Eye (tissue), 1 donor: ENCODE results near the gene HDAC8.
"Not testable (repeated sequence)": the region's sequence is repeated elsewhere in the genome, so short reads cannot be mapped to it uniquely, and the experiment has no call there.

Experiments used
- DNase-seq: peaks from one replicate; pipeline ENCODE4 v3.0.0-alpha.2; 2015

Gene HDAC8

DNA sequence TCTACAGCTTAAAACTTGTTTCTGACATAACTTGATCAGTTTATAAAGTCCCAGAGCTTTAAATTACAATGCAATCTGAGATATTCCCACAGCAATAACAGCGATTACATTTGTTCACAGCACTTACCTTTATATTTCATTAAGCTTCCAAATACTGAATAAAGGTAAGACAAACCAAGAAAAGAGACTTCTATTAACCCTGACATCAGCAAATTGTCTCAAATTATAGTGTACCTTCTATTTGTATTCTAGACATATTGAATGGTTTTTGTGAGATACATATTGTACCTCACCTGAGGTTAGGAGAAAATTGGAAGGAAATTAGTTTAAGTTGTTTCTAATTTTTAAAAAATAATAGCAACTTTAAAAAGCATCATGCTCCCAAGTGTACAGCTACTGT is 111.9 kb downstream of the HDAC8 start:
- no peak for DNase-seq

DNA sequence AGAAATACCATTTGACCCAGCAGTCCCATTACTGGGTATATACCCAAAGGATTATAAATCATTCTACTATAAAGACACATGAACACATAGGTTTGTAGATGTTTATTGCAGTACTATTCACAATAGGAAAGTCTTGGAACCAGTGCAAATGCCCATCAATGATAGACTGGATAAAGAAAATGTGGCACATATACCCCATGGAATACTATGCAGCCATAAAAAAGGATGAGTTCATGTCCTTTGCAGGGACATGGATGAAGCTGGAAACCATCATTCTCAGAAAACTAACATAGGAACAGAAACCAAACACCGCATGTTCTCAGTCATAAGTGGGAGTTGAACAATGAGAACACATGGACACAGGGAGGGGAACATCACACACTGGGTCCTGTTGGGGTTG is 123.6 kb downstream of the HDAC8 start:
- not testable (repeated sequence) for DNase-seq

DNA sequence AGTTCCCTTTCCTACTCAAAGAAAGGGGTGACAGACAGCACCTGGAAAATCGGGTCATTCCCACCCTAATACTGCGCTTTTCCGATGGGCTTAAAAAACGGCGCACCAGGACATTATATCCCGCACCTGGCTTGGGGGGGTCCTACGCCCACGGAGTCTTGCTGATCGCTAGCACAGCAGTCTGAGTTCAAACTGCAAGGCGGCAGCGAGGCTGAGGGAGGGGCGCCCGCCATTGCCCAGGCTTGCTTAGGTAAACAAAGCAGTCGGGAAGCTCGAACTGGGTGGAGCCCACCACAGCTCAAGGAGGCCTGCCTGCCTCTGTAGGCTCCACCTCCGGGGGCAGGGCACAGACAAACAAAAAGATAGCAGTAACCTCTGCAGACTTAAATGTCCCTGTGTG is 131.9 kb downstream of the HDAC8 start:
- not testable (repeated sequence) for DNase-seq

DNA sequence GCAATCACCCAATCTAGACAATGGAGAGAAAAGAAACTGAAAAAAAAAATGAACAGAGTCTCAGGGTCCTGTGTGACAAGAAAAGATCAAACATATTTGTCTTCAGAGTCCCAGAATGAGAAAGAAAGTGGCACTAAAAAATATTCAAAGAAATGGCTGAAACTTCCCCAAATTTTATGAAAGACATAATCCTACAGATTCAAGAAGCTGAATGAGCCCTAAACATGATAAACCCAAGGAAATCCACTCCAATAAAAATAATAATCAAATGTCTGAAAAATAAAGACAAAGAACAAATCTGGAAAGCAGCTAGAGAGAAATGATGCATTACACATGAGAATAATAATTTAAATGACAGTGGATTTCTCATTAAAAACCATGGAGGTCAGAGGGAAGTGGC is 136.6 kb downstream of the HDAC8 start:
- no peak for DNase-seq

DNA sequence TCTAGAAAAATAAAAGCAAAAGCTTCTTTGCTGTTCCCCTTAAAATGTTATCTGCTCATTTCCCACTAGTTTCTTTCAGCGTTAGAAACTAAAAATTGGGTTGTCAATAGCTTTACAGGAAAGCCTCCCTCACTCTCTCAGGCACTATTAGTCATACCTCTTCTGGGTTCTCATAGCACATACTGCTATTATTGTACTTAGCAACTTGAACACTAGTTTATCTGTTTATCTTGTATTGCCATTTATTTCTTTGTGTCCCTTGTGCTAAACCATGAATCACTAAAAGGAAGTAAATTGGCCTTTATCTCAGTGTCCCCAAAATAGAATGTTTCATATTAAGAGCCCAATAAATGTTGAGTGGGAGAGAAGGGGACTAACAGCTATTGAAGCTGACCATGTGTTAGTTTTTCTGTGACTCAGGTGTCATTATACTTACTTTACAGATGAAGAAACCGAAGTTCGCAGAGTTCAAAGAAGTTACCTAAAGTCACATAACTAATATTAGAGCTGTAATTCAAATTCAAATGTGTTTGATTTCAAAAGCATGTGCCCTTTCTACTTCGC is 142.2 kb downstream of the HDAC8 start:
- no peak for DNase-seq

DNA sequence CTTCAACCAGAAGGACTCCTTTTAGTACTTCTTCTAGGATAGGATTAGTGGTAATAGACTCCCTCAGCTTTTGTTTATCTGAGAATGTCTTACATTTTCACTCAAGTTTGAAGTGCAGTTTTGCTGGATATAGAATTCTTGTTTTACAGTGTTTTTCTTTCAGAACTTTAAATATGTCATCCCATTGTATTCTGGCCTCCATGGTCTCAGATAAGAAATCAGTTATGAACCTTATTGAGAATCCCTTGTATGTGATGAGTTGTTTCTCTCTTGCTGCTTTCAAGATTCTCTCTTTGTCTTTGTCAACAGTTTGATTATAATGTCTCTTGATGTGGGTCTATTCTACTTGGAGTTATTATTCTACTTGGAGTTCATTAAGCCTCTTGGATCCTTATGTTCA is 150.8 kb downstream of the HDAC8 start:
- no peak for DNase-seq

DNA sequence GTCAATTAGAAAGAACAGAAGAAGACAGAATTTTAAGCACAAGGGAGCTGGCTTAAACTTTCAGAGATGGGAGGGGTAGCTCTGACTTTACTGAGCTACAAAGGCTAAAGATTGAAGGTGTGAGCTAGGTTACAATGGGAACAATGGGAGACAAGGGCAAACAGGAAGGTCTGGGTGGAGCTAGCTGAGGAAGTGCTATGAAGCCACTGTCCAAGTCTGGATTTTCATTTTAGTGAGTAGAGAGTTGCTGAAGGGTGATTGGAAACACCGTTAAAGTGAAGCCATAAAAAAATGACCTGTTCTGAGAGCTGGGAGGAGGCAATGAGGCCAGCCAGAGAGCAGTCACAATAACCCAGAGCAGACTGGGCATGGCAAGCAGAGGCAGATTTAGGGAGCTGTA is 162.7 kb downstream of the HDAC8 start:
- DNase-seq: no peak

DNA sequence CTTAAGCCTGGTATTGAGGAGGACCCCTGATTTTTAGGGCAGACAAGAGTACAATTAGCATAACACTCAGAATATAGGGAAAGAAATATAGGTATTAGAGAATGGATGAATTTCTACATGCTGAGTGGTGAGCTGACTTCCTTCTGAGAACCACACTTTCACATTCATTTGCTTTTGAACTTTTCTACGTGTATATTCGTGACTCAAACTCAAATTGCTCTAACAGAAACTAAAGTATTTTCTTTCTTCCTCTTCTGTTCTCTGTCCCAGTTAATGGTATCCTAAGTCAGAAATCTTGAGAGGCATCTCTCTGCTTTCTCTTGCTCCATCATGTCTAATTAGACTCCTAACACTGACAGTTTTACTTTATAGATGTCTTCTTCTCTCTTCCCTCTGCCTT is 163.8 kb downstream of the HDAC8 start:
- DNase-seq: no peak

DNA sequence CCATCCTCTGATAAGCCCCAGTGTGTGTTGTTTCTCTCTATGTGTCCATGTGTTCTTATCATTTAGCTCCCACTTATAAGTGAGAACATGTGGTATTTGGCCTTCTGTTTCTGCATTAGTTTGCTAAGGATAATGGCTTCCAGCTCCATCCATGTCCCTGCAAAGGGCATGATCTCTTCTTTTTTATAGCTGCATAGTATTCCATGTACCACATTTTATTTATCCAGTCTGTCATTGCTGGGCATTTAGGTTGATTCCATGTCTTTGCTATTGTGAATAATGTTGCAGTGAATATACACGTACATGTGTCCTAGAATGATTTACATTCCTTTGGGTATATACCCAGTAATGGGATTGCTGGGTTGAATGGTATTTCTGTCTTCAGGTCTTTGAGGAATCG is 167.5 kb downstream of the HDAC8 start:
- DNase-seq: not testable (repeated sequence)

DNA sequence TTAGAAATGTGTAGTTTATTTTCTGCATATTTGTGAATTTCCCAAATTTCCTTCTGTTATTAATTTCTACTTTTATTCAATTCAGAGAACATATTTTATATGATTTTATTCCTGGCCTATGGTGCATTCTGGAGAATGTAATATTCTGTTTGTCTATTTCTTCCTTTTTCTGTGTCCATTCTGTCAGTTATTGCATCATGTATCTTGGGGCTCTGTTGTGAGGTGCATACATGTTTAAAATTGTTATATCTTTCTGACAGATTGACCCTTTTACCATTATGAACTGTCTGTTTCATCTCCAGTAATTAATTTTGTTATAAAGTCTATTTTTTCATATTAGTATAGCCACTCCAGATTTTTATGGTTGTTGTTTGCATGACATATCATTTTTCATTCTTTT is 170.0 kb downstream of the HDAC8 start:
- no peak for DNase-seq

DNA sequence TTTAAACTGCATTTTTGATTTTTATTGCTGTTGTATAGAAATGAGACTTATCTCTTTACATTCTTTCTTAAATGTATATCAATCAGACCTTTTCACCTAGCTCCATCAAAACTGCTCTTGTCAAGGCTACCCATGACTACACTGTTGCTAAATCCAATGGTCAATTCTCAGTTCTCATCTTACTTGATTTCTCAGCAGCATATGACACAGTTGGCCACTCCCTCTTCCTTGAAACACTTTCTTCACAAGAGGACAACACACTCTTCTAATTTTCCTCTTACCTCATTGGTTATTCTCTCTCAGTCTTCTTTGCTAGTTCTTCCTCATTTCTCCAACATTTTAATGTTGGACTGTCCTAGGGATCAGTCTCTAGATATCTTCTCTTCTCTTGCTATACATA is 172.8 kb downstream of the HDAC8 start:
- no peak for DNase-seq

DNA sequence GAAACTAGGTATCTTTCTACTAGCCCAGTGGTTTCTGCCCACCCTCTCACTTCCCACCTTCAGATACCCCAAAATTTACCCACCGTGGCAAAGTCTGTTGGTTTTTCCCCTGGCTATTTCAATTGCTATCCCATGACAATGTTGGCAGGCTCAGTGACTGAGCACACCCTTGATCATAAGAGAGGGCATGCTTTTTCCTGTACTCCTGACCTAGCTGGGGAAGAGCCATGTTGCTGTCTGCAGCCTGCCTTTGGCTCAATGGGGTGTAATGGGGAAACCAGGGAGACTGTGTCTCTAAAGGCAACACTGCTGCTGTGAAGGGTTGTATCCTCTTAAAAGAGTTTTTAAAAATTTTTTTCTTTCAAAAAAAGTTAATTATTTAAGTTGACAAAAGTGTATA is 176.5 kb downstream of the HDAC8 start:
- no peak for DNase-seq

DNA sequence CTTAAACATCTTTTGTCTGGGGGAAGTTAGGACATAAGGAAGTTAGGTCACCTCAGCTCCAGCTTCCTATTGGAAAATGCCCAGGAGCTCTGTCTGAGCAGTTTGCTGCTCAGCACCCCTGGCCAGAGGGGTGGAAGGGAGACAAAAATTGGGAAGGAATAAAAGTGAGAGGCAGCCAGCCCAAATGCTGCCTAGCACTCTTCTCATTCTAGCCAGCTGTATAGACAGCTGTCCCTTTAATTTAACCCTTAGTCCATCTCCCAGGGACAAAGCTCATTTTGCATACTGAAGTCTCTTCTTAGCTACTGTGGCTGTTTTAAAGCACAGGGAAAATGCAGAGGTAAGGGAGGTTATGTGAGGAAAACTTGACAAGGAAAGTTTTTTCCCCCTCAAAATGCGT is 177.4 kb downstream of the HDAC8 start:
- peak; percentile 16 for DNase-seq

DNA sequence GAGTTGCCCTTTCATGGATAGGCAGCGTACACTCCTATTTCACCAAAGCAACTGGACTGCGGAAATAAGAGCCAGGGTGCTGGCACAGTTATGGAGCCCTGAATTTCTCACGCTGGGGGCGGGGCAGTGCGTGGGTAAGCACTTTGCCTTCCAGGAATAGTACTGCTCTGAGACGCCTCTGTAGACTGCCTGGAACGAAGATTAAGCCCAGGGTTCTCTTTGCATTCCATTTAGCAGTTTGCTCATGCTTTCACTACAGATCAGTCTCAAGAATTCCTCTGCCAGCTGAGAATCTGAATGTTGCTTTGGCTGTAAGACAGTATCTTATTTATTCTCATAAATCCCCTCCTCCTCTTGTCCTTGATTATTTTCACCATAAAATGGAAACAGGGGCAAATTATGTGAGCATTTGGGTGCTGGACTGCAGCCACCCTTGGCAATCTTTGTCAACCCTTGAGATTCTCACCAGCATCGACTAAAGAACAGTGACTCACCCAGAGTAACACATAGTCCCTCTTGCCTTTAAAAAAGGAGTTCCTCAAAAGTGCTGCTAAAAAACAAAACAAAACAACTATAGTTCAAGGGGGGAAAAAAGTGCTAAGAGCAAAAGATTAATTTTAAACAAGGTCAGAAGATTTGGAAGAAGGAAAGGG is 178.0 kb downstream of the HDAC8 start:
- peak; percentile 23 for DNase-seq

DNA sequence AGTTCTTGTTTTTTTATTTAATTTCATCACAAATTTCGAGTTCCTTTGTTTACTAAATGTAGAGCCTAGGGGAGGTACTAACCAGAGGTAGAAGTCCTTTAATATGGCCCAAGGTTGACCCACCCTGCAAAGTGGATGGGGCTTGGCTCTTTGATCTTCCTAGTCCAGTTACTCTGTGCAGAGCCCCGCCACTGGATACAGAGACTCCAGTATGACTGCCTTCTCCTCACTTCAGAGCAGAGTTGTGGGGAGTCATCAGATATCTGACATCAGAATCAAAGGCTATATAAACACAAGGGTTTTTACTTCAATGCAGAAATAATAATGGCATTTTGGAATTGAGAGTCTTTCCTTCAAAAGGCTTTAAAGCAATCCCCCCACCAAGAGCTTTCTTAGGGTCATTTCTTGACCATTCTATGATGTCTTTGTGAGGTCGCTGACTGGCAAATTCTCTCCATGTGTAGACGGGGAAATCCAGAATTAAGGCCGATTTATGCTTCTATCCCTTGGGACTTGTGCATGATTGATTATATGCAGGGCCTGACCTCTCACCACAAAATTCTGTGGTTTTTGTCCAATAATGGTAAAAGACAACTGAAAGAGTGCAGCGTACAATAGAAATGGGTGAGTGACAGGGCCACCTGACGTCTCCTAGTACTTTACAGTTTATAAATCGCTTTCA is 178.7 kb downstream of the HDAC8 start:
- no peak for DNase-seq

DNA sequence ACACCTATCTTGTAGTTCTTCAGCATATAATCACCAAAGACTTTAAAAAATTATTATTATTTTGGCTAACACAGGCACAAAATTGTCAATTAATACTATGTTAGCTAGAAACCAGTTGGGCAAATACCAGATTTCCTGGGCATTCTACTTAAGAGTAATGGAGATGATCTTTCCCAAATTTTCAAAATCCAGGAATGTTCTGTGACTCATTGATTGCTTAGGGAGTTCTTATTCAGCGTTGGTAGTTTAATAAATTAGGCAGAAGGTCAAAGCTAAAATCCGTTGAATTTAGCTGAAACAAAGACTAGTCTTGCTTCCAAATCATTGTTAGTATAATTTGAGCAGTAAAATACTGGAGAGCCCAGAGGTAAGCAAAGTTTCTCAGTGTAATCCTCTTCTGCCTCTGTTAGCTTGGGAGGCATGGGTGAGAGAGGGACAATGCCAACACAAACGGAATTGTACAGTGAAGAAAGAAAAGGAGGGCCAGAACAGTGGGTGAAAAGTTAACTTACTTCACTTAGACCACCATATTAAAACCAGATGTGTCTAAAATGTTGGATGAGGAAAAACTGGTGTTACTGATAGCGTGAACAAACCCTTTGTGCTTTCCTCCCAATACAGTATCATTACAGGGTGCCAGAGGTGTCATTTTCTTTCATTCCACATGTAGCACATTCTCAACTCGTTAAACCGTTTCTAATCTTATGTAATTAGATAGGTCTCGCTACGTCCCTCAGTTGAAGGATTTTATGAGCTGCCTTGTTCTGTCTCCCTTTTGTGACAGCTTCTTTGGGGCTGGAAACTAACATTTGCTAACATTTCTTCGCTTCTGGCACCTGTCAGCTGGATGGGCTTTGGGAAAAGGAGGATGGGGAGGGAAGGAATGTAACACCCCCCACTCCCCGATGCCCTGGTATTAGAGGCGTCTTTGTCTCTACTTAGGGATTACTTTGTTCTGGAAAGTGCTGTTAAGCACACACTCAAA is 179.5 kb downstream of the HDAC8 start:
- no peak for DNase-seq

DNA sequence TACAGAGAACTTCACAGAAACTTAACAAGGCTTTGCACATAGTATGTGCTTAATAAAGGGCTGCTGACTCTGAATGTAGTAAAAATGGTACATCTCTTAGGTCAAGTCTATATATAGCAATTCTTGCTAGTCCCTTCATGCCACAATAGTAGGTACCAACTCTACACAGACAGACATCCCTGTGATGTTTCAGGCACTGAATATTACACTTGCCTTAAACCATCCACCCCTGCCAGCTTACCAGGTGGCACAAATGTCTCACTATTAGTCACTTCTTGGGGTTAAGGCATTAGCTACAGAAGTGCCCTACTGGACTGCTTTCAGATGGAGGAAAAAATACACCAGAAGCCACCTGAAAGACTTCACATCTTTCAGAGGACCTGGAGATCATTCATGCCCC is 180.6 kb downstream of the HDAC8 start:
- no peak for DNase-seq

DNA sequence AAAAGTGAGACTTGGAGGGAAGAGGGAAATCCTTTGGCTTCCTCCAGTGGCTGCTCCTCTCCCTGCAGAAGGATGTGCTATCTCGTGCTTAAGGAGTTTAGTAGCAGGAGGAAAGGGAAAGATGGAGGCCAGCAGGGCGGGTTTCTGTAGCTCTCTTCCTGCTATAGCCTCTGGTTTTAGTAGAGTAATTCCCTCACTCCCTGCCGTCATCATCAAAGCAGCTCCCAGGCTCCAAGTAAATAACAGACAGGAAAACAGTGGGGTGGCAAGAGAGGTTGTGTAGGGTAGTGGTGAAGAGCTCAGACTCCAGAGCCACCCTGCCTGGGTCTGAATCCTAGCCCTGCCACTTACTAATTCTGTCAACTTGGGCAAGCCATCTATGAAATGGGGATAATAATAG is 185.4 kb downstream of the HDAC8 start:
- DNase-seq: no peak

DNA sequence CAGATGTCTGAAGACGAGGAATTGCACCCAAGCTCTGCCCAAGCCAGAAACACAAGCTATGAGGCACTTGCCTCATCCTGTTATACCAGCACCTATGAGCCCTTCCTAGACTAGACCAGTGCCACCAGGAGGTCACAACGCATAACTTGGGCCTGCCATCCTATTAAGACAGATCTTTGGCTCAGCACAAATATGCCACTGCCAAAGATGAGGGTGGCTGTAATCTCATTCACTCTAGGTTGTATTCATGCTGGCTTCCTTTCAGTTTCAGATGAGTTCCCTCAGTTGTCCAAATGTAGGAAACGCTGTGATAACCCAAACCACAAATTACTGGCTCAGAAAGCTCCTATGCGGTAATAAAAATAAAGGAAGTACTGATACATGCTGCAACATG is 190.4 kb downstream of the HDAC8 start:
- DNase-seq: no peak

DNA sequence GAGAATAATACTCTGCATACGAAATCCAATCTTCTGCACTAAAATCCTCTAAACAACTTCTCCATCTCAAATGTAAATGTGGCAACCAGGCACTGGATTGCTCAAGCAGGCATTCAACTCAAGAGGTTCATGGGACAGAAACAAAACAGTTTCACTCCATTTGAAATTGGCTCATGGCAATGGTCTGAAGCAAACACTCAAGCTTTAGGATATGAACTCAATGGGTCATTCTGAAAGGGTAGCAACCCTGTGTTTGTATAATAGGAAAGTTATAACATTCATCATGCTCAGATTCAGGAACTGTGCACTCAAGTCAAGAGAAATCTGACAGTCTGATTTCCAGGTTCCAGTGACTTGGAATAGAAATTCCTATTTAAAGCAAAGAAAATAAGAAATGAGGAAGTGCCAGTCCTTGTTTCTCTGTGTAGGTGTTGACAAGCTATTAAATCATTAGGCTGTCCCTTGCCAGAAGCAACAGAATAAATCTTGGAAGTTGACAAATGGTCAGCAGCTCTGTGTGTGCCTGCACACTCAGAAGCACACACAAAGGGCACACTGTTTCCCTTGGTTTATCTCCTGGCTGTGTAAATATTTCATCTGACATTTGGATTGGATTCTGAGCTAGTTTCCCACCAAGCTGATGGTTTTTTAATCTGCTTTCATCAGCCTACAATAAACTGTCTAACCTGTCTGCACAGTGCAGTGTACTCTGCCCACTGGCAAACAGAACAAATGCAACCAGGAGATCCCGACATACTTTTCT is 191.0 kb downstream of the HDAC8 start:
- DNase-seq: no peak

DNA sequence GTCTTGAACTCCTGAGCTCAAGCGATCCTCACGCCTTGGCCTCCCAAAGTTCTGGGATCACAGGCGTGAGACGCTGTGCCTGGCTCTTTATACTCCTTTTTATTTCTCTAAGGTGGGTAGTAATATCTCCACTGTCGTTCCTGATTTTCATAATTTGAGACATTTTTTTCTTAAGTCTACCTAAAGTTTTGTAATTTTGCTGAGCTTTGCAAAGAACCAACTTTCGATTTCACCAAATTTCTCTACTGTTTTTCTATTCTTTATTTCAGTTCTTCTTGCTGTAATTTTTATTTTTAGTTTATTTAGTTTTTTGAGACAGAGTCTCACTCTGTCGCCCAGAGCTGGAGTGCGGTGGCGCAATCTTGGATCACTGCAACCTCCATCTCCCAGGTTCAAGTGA is 196.5 kb downstream of the HDAC8 start:
- DNase-seq: no peak

DNA sequence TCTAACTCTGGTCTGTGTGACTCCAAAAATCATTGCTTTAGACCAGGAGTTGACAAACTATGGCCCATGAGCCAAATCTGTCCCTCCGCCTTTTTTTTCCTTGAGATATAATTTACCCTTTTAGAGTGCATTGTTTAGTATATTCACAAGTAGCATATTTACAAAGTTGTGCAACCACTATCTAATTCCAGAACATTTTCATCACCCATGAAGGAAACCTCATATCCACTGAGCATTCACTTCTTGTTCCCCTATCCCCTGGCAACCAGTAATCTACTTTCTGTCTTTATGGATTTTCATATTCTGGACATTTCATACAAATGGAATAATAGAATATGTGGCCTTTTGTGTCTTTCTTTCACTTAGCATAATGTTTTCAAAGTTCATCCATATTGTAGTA is 199.5 kb downstream of the HDAC8 start:
- no peak for DNase-seq

DNA sequence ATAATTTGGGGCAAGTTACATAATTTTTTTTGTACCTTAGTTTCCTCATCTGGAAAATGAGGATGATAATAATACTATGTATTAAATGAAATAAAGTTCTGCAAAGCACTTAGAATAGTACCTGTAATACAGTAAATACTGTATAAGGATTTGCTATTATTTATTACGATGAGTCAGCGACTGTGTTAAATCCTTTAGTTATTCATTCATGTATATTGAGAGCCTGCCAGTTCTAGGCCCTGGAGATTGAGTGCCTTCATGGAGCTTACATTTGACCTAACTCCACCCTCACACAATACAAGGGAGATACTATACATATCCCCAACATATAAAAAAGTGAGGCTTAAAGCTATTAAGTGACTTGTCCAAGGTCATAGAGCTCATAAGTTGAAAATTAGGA is 199.9 kb downstream of the HDAC8 start:
- DNase-seq: no peak
